Thoracic aorta (tissue), 2 donors: Measurements from ENCODE around the gene TFIP11. TPM values are rescaled to one million over a fixed set of nuclear protein-coding genes. Genes with fewer than 3 reads are reported as not detected.

Source experiments
- ATAC-seq: fragments of 150-250 bp; one replicate; pipeline ENCODE4 v1.8.0; 2017; ENCODE audit warnings: low read depth; ENCODE audit not compliant: insufficient number of reproducible peaks, low FRiP score
- DNase-seq: peaks from one replicate; pipeline ENCODE4 v3.0.0-alpha.2; 2020; ENCODE audit warnings: low spot score
- H3K27ac ChIP-seq, 2 donors: fragments of 200-600 bp; sonication (generic); 1 replicate in 1 of 2; 2 replicates in 1 of 2; pipeline ENCODE4 v1.5.1; 2016; ENCODE audit warnings: mild to moderate bottlenecking in 2 of 2, moderate library complexity in 2 of 2
- H3K27me3 ChIP-seq: fragments of 200-600 bp; sonication (generic); replicated peaks from 2 replicates; pipeline ENCODE4 v1.6.0; 2016; ENCODE audit warnings: mild to moderate bottlenecking; ENCODE audit not compliant: insufficient read depth
- H3K36me3 ChIP-seq: fragments of 200-600 bp; sonication (generic); one replicate; pipeline ENCODE4 v1.5.1; 2016
- H3K4me1 ChIP-seq, 2 donors: fragments of 200-600 bp; sonication (generic); 1 replicate in 1 of 2; 2 replicates in 1 of 2; pipeline versions ENCODE4 v1.5.1 to v1.6.0; 2016; ENCODE audit warnings: low read depth in 2 of 2, mild to moderate bottlenecking in 1 of 2; ENCODE audit not compliant: control insufficient read depth in 1 of 2
- H3K4me3 ChIP-seq: fragments of 200-600 bp; sonication (generic); 2 replicates; pipeline ENCODE4 v1.5.1; 2016; ENCODE audit warnings: mild to moderate bottlenecking
- H3K9me3 ChIP-seq: fragments of 200-600 bp; sonication (generic); 2 replicates; pipeline ENCODE4 v1.5.1; 2016
- total RNA-seq, 2 donors: library from RNA; depleted of rRNA; stranded (reverse); fragments of >200 nt; gene quantifications; one replicate each; pipeline versions ENCODE4 v1.1.0 to v1.2.3, GENCODE V29; 2016
- TF ChIP-seq, protein P1 (sequence below): fragments of 200-600 bp; sonication (generic); IDR thresholded peaks from one replicate; pipeline ENCODE4 v1.5.1; 2019; ENCODE audit warnings: antibody characterized with exemption

The TFIP11 gene
- total RNA-seq, 2 donors from 2014 or later = 21.7 to 60.6 TPM

DNA sequence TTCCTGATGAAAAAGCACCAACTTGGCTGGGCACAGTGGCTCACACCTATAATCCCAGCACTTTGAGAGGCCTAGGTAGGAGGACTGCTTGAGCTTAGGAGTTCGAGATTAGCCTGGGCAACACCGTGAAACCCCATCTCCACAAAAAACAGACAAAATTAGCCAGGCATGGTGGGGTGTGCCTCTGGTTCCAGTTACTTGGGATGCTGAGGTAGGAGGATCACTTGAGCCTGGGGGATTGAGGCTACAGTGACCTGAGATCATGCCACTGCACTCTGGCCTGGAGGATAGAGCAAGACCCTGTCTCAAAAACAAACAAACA is 31.7 kb downstream of the TFIP11 start:
- TF ChIP-seq, protein P1, sequence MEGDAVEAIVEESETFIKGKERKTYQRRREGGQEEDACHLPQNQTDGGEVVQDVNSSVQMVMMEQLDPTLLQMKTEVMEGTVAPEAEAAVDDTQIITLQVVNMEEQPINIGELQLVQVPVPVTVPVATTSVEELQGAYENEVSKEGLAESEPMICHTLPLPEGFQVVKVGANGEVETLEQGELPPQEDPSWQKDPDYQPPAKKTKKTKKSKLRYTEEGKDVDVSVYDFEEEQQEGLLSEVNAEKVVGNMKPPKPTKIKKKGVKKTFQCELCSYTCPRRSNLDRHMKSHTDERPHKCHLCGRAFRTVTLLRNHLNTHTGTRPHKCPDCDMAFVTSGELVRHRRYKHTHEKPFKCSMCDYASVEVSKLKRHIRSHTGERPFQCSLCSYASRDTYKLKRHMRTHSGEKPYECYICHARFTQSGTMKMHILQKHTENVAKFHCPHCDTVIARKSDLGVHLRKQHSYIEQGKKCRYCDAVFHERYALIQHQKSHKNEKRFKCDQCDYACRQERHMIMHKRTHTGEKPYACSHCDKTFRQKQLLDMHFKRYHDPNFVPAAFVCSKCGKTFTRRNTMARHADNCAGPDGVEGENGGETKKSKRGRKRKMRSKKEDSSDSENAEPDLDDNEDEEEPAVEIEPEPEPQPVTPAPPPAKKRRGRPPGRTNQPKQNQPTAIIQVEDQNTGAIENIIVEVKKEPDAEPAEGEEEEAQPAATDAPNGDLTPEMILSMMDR = no peak
- H3K27me3 ChIP-seq = no peaks in the 10 kb centered on the region
- no peak overlapping the region for H3K27ac ChIP-seq
- no peak for ATAC-seq
- no peak overlapping the region for H3K4me3 ChIP-seq
- no peak for DNase-seq
- H3K4me1 ChIP-seq = peaks cover 23 to 56% of the 10 kb centered on the region in 2 donors
- no peaks in the 10 kb centered on the region for H3K9me3 ChIP-seq
- H3K36me3 ChIP-seq = no peaks in the 10 kb centered on the region

DNA sequence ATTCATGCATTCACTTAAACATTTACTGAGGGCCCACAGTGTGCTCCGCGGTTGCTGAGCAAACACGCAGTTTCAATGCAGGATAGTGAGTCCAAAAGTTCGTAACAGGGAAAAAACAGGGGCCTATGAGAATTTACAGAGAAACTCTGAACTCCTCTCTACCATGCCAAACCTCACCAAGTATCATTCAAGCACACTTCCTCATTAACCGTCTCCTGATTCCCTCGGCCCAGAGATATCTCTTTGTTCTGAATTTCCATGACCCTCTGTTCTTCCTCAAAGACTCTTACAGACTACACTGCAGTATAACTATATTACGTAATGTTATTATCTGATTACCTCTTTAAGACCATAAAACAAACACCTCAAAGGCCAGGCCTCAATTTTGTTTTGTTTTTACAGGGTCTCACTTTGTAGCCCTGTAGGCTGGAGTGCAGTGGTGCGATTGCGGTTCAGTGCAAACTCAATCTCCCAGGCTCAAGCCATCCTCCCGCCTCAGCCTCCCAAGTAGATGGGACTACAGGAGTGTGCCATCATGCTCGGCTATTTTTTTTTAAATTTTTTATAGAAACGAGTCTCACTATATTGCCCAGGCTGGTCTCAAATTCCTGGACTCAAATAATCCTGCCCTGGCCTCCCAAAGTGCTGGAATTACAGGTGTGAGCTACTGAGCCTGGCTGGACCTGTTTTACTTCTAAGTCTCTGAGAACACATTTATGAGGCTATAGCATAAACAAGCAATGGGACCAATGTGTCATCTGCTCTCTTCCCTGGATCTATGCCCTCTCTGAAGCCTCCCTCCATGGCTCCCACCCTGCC is 32.3 kb downstream of the TFIP11 start:
- H3K4me3 ChIP-seq = peak overlapping the region; percentile 4
- DNase-seq (no peak), ATAC-seq (no peak)
- TF ChIP-seq, protein P1 = no peak
- H3K4me1 ChIP-seq = peaks cover 23 to 50% of the 10 kb centered on the region in 2 donors
- H3K9me3 ChIP-seq = no peaks in the 10 kb centered on the region
- no peak overlapping the region for H3K27ac ChIP-seq
- H3K36me3 ChIP-seq = no peaks in the 10 kb centered on the region
- no peaks in the 10 kb centered on the region for H3K27me3 ChIP-seq

DNA sequence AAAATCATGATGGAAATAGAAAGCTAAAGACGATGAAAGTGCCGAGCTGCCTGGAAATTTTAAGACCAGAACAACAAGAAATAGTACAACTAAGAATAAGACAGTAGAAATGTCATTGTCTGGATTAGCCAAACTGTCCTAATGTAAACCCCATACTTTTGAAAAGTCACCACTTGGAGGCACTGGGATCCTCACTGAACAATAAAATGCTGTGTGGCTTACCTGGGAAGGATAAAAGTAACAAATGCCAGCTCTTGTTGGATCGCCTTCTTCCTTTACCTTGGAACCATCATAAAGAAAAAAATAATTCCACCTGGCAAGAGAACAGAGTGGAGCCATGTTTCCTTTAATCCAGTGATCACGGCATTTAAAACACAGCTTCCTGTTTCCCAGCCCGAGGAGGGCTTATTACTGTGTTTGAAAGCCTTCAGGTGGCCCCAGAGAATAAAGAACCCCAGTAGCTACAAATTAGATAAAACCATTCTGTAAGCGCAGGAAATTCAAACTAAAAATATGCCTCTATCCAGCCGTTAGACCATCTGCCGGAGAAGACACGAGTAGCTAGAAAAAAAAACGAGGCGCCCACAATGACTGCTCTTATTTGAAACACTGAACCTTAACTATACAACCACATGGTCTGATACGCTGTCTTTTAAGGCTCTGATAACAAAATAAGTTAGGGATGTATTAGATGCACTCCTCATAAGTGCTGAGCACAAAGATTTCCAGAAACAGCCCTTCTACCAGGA is 33.1 kb downstream of the TFIP11 start:
- TF ChIP-seq, protein P1 = no peak
- no peak for ATAC-seq
- Histone ChIP-seq H3K27ac (no peak overlapping the region), H3K27me3 (no peaks in the 10 kb centered on the region), H3K4me3 (peak overlapping the region; percentile 4), H3K36me3 (no peaks in the 10 kb centered on the region), H3K9me3 (no peaks in the 10 kb centered on the region), H3K4me1 (peaks cover 15 to 43% of the 10 kb centered on the region in 2 donors)
- no peak for DNase-seq

DNA sequence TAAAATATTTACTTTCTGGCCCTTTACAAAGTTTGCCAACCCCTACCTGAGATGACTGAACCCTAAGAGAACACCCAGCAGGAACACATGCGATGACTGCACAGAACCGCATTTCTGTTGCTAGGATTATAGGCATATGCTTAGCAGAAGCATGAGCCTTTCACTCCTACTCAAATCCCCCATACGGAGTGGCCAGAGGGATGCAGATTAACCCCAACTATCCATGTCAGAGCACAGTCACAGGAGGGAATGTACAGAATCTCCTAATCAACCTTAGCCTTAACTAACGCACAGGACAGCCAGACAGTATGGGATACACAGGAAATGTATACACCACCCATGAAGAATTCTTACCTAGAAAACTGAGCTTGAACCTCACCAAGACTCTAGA is 34.9 kb downstream of the TFIP11 start:
- Histone ChIP-seq H3K27ac (no peak overlapping the region), H3K27me3 (no peaks in the 10 kb centered on the region), H3K36me3 (peaks cover 10% of the 10 kb centered on the region), H3K9me3 (no peaks in the 10 kb centered on the region), H3K4me1 (peaks cover 11 to 31% of the 10 kb centered on the region in 2 donors), H3K4me3 (no peak overlapping the region)
- ATAC-seq (no peak), DNase-seq (no peak)
- TF ChIP-seq, protein P1 = no peak

DNA sequence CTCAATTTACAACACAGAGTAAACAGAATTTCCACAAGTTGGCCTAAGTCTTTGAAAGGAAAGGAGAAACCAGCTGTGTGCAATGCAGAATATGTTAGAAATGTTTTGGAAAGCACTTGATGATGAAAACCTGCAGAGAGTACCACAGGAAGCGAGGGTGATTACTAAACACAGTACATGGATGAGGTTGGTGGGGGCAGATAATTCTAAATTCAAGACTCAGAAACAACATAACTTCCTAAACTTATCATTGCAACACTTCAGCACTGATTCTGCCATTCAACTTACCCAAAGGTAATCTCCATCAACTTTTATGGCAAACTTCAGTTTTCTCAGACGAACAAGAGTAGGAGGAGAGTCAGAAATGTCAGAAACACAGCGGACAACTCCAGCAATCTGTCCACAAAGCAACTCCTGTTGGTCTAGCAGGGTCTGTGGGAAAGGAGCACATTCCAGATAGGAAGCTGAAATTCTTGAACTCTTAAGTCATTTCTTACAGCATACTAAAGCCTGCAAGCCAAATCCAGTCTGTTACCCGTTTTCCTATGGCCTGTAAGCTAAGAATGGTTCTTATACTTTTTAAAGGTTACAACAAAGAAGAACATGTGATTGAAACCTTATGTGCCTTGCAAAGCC is 35.5 kb downstream of the TFIP11 start:
- no peak overlapping the region for H3K4me3 ChIP-seq
- no peaks in the 10 kb centered on the region for H3K9me3 ChIP-seq
- H3K27ac ChIP-seq = no peak overlapping the region
- H3K27me3 ChIP-seq = no peaks in the 10 kb centered on the region
- H3K36me3 ChIP-seq = peaks cover 15% of the 10 kb centered on the region
- ATAC-seq (no peak), DNase-seq (no peak)
- H3K4me1 ChIP-seq = peaks cover 11 to 26% of the 10 kb centered on the region in 2 donors
- TF ChIP-seq, protein P1 = no peak
